K562 (cell line): ENCODE results near the gene RNF115. TPM values are rescaled to one million over a fixed set of nuclear protein-coding genes. Genes with fewer than 3 reads are reported as not detected.

Experiments used
- C11orf30 ChIP-seq: fragments of 450-650 bp; IDR thresholded peaks from 2 replicates; pipeline ENCODE4 v1.6.1; 2016; ENCODE audit warnings: low read depth, mild to moderate bottlenecking
- CCAR2 ChIP-seq: fragments of 200-400 bp; formaldehyde crosslinking; IDR thresholded peaks from 2 replicates; pipeline ENCODE4 v1.6.1; 2017; ENCODE audit warnings: mild to moderate bottlenecking, low read depth, low read length
- CGGBP1 ChIP-seq: fragments of 250-450 bp; sonication (Bioruptor Pico); IDR thresholded peaks from 2 replicates; pipeline ENCODE4 v1.9.0; 2021; ENCODE audit warnings: mild to moderate bottlenecking
- LEF1 ChIP-seq: fragments of 450-650 bp; IDR thresholded peaks from 2 replicates; pipeline ENCODE4 v1.6.1; 2016; ENCODE audit warnings: mild to moderate bottlenecking
- MTF1 ChIP-seq: fragments of 250-450 bp; sonication (Bioruptor Pico); IDR thresholded peaks from 2 replicates; pipeline ENCODE4 v1.9.0; 2021; ENCODE audit warnings: moderate library complexity, mild to moderate bottlenecking, inconsistent platforms, borderline replicate concordance
- SMC3 ChIP-seq: conservative IDR thresholded peaks from 2 replicates; pipeline ENCODE4 v1.6.1; 2011; ENCODE audit warnings: low read depth, low read length, improper control_type of control experiment; ENCODE audit not compliant: insufficient read depth
- TAL1 ChIP-seq: fragments of 450-650 bp; IDR thresholded peaks from 2 replicates; pipeline ENCODE4 v1.6.1; 2016; ENCODE audit warnings: mild to moderate bottlenecking
- TCF7 ChIP-seq: sonication (generic); IDR thresholded peaks from 2 replicates; pipeline ENCODE4 v1.6.1; 2016; ENCODE audit warnings: antibody characterized with exemption, borderline replicate concordance
- XRCC5 ChIP-seq: fragments of 200-400 bp; formaldehyde crosslinking; IDR thresholded peaks from 2 replicates; pipeline ENCODE4 v1.6.1; 2017; ENCODE audit warnings: low read depth, mild to moderate bottlenecking, low read length
- ZBTB43 ChIP-seq: sonication (generic); formaldehyde crosslinking; IDR thresholded peaks from 2 replicates; pipeline ENCODE4 v1.8.0; 2023; ENCODE audit warnings: mild to moderate bottlenecking, missing genetic modification reagents
- polyA plus RNA-seq, 8 experiments: library from polyadenylated mRNA; depleted of rRNA in 4 of 8; stranded (reverse) in 5 of 8; unstranded in 3 of 8; fragments of >200 nt; fragmentation: Nextera tagmentation in 2 of 8; fragmentation: Illumina TruSeq in 1 of 8; extraction: Ambion mirVana in 2 of 8; extraction: Trizol in 1 of 8; gene quantifications; 2 replicates each; pipeline versions ENCODE4 v1.2.1 to v1.2.3, GENCODE V29; 2011 to 2014; ENCODE audit warnings: inconsistent platforms in 1 of 8, missing spikeins in 1 of 8
- total RNA-seq, 7 experiments: library from RNA; depleted of rRNA in 6 of 7; stranded (reverse); fragments of >200 nt in 6 of 7; fragmentation: Illumina TruSeq in 2 of 7; extraction: Trizol in 2 of 7; gene quantifications; 2 replicates each; pipeline versions ENCODE4 v1.2.1 to v1.2.3, GENCODE V29; 2011 to 2021; ENCODE audit warnings: low replicate concordance in 1 of 7
- TF ChIP-seq, protein P1 (sequence below): fragments of 250-450 bp; sonication (Bioruptor Pico); IDR thresholded peaks from 2 replicates; pipeline ENCODE4 v1.4.0; 2020
- TF ChIP-seq, protein P2 (sequence below), 2 experiments: fragments of 450-650 bp in 1 of 2; sonication (generic) in 1 of 2; formaldehyde crosslinking in 1 of 2; IDR thresholded peaks in 1 of 2; conservative IDR thresholded peaks in 1 of 2; 2 replicates each; pipeline versions ENCODE4 v1.6.1 to v1.8.1; 2016 to 2023; ENCODE audit warnings: mild to moderate bottlenecking in 2 of 2, moderate library complexity in 2 of 2, inconsistent platforms in 1 of 2, missing genetic modification reagents in 1 of 2
- TF ChIP-seq, protein P3 (sequence below): fragments of 450-650 bp; IDR thresholded peaks from 2 replicates; pipeline ENCODE4 v1.6.1; 2016; ENCODE audit warnings: borderline replicate concordance

RNF115 gene
- total and polyA plus RNA-seq, 9 of the 15 experiments (the other 6 are each of a cell fraction or from before 2014, with no cell fraction given): 1.9 to 14.3 (median 9.5) TPM

DNA sequence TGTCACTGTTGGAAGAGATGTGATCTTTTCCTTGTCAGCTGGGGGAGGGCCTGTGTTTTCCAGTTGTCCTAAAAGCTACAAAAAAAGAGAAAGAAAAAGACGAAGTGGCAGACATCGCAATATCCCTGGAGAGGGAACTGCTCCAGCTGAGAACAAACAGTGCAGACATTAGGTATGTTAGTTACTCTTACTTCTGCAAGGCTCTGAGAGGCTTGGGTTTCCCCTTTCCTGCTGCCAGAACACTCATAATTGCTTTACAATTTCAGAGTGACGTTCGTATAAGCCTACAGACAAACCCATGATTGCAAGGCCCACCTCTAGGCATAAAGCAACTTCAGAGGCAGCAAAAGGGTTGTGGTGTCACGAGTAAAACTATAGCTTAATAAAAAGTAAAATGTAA, 73.5 kb downstream of the RNF115 start (continued):
- TF ChIP-seq CGGBP1 (no peak), ZBTB43 (CRISPR knock-in tag) (no peak), XRCC5 (no peak), SMC3 (no peak), TCF7 (no peak), C11orf30 (no peak), TAL1 (no peak), MTF1 (CRISPR knock-in tag) (no peak), CCAR2 (no peak), LEF1 (no peak)
- TF ChIP-seq, protein P1, sequence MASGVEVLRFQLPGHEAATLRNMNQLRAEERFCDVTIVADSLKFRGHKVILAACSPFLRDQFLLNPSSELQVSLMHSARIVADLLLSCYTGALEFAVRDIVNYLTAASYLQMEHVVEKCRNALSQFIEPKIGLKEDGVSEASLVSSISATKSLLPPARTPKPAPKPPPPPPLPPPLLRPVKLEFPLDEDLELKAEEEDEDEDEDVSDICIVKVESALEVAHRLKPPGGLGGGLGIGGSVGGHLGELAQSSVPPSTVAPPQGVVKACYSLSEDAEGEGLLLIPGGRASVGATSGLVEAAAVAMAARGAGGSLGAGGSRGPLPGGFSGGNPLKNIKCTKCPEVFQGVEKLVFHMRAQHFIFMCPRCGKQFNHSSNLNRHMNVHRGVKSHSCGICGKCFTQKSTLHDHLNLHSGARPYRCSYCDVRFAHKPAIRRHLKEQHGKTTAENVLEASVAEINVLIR (CRISPR knock-in tag): no peak
- TF ChIP-seq, protein P2, sequence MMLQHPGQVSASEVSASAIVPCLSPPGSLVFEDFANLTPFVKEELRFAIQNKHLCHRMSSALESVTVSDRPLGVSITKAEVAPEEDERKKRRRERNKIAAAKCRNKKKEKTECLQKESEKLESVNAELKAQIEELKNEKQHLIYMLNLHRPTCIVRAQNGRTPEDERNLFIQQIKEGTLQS (IDR thresholded peaks at IDR 0.05): no peak
- TF ChIP-seq, protein P2 (CRISPR knock-in tag; conservative IDR thresholded peaks at IDR 0.05): no peak
- TF ChIP-seq, protein P3, sequence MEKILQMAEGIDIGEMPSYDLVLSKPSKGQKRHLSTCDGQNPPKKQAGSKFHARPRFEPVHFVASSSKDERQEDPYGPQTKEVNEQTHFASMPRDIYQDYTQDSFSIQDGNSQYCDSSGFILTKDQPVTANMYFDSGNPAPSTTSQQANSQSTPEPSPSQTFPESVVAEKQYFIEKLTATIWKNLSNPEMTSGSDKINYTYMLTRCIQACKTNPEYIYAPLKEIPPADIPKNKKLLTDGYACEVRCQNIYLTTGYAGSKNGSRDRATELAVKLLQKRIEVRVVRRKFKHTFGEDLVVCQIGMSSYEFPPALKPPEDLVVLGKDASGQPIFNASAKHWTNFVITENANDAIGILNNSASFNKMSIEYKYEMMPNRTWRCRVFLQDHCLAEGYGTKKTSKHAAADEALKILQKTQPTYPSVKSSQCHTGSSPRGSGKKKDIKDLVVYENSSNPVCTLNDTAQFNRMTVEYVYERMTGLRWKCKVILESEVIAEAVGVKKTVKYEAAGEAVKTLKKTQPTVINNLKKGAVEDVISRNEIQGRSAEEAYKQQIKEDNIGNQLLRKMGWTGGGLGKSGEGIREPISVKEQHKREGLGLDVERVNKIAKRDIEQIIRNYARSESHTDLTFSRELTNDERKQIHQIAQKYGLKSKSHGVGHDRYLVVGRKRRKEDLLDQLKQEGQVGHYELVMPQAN: no peak
- TF ChIP-seq, all 486 proteins: peak for 0
